Cardiac muscle cell (in vitro differentiated cells and primary cell): ENCODE data around the gene REV1. TPM values are rescaled to one million over a fixed set of nuclear protein-coding genes. Genes with fewer than 3 reads are reported as not detected.

Source experiments
- DNase-seq, 2 donors: peaks; one replicate each; pipeline versions ENCODE4 v3.0.0 to v3.0.0-alpha.2; 2010 to 2017; ENCODE audit warnings: low read depth in 1 of 2, low spot score in 1 of 2
- H3K27ac ChIP-seq: fragments of 200-600 bp; sonication (generic); 2 replicates; pipeline ENCODE4 v1.5.1; 2016
- H3K27me3 ChIP-seq: fragments of 200-600 bp; sonication (generic); 2 replicates; pipeline ENCODE4 v1.6.0; 2016; ENCODE audit warnings: control low read depth
- H3K36me3 ChIP-seq: fragments of 200-600 bp; sonication (generic); 2 replicates; pipeline ENCODE4 v1.5.1; 2016; ENCODE audit warnings: control low read depth
- H3K4me1 ChIP-seq: fragments of 200-600 bp; sonication (generic); 2 replicates; pipeline ENCODE4 v1.8.1; 2017; ENCODE audit warnings: low read depth, mild to moderate bottlenecking, mixed run types
- H3K4me3 ChIP-seq: fragments of 200-600 bp; sonication (generic); 2 replicates; pipeline ENCODE4 v1.5.1; 2016; ENCODE audit warnings: mild to moderate bottlenecking
- H3K9me3 ChIP-seq: fragments of 200-600 bp; sonication (generic); 2 replicates; pipeline ENCODE4 v1.5.1; 2017; ENCODE audit warnings: low read depth, mild to moderate bottlenecking, control low read depth
- CTCF ChIP-seq: IDR thresholded peaks from 2 replicates; pipeline ENCODE4 v1.5.1; 2012; ENCODE audit warnings: low read depth, mild to moderate bottlenecking, low read length
- polyA plus RNA-seq: library from polyadenylated mRNA; unstranded; fragments of >200 nt; fragmentation: Nextera tagmentation; extraction: Ambion mirVana; gene quantifications from 2 replicates; pipeline ENCODE4 v1.2.1, GENCODE V29; 2016
- total RNA-seq: library from RNA; depleted of rRNA; stranded (reverse); fragments of >200 nt; gene quantifications from 2 replicates; pipeline ENCODE4 v1.2.3, GENCODE V29; 2016

REV1 gene
- total and polyA plus RNA-seq, 2 experiments from 2014 or later = 26.9 to 33.9 TPM

GRCh38 chr2:99410276-99410675, 79.5 kb downstream of the REV1 start:
- DNase-seq = no peak
- H3K4me3 ChIP-seq = no peak overlapping the region
- H3K36me3 ChIP-seq = peaks cover 65% of the 10 kb centered on the region

GRCh38 chr2:99406137-99406536, 83.7 kb downstream of the REV1 start:
- Histone ChIP-seq H3K36me3 (peaks cover 60% of the 10 kb centered on the region), H3K27me3 (no peaks in the 10 kb centered on the region), H3K27ac (peak overlapping the region; percentile 83), H3K4me3 (no peak overlapping the region), H3K4me1 (peaks cover 31% of the 10 kb centered on the region), H3K9me3 (no peaks in the 10 kb centered on the region)
- no peak for DNase-seq
- TF ChIP-seq CTCF = no peak

More at GRCh38 chr2:99410276-99410675, 79.5 kb downstream of the REV1 start:
- no peak for TF ChIP-seq CTCF
- Histone ChIP-seq H3K27me3 (no peaks in the 10 kb centered on the region), H3K9me3 (no peaks in the 10 kb centered on the region), H3K27ac (no peak overlapping the region), H3K4me1 (peaks cover 8% of the 10 kb centered on the region)

- DNase-seq = peak in 1 of 2 donors; percentile 5
- TF ChIP-seq CTCF = no peak
- Histone ChIP-seq H3K27ac (peak overlapping the region; percentile 83), H3K4me1 (peaks cover 31% of the 10 kb centered on the region), H3K9me3 (no peaks in the 10 kb centered on the region), H3K36me3 (peaks cover 58% of the 10 kb centered on the region), H3K27me3 (no peaks in the 10 kb centered on the region), H3K4me3 (no peak overlapping the region)
Observed at GRCh38 chr2:99404797-99405669, 84.8 kb downstream of the REV1 start.

GRCh38 chr2:99404039-99404796, 85.6 kb downstream of the REV1 start:
- no peaks in the 10 kb centered on the region for H3K9me3 ChIP-seq
- H3K27ac ChIP-seq = peak overlapping the region; percentile 83
- H3K36me3 ChIP-seq = peaks cover 66% of the 10 kb centered on the region
- peak in 1 of 2 donors; percentile 1 for DNase-seq
- H3K27me3 ChIP-seq = no peaks in the 10 kb centered on the region
- TF ChIP-seq CTCF = no peak
- H3K4me1 ChIP-seq = peaks cover 31% of the 10 kb centered on the region
- H3K4me3 ChIP-seq = no peak overlapping the region

GRCh38 chr2:99403524-99403923, 86.3 kb downstream of the REV1 start:
- Histone ChIP-seq H3K27ac (peak overlapping the region; percentile 83), H3K4me3 (no peak overlapping the region)

More at GRCh38 chr2:99403524-99403923, 86.3 kb downstream of the REV1 start:
- H3K36me3 ChIP-seq = peaks cover 69% of the 10 kb centered on the region
- H3K4me1 ChIP-seq = peaks cover 31% of the 10 kb centered on the region
- no peaks in the 10 kb centered on the region for H3K27me3 ChIP-seq
- no peaks in the 10 kb centered on the region for H3K9me3 ChIP-seq
- peak; percentile 15 to 76 for DNase-seq
- no peak for TF ChIP-seq CTCF
